IMR-90 (cell line): ENCODE measurements around the gene G6PC2. TPM values are rescaled to one million over a fixed set of nuclear protein-coding genes. Genes with fewer than 3 reads are reported as not detected.

ENCODE experiments used
- ATAC-seq: fragments of 200-7000 bp; cut with Tn5 transposase; 2 replicates; pipeline ENCODE4 v1.9.1; 2020; ENCODE audit warnings: low read depth, mild to moderate bottlenecking, moderate library complexity
- BruUV-seq: library from RNA; stranded (reverse); fragments of 400-500 nt; replicated peaks from 2 replicates; lab custom pipeline; 2021; lab: Mats Ljungman, UMichigan
- CTCF ChIA-PET: fragments of 300-600 bp; formaldehyde crosslinking; extraction: SDS; loops from one replicate; lab custom pipeline; 2021; ENCODE audit warnings: antibody characterized with exemption; lab: Yijun Ruan, JAX
- POLR2A ChIA-PET: fragments of 300-600 bp; sonication (Branson Sonifier 250); formaldehyde crosslinking; loops from one replicate; lab custom pipeline; 2022; ENCODE audit warnings: antibody characterized with exemption; ENCODE audit not compliant: unreplicated experiment; lab: Charles Lee
- DNase-seq: peaks from one replicate; pipeline ENCODE4 v3.0.0; 2013
- H2AFZ ChIP-seq: replicated peaks from 2 replicates; pipeline ENCODE3; 2013; ENCODE audit warnings: low read length, mild to moderate bottlenecking; ENCODE audit not compliant: poor library complexity
- H2AK5ac ChIP-seq: 2 replicates; pipeline ENCODE4 v1.6.1; 2013; ENCODE audit warnings: low read depth, low read length, inconsistent platforms
- H2AK9ac ChIP-seq: replicated peaks from 2 replicates; pipeline ENCODE3; 2013; ENCODE audit warnings: mild to moderate bottlenecking, low read depth, low read length, moderate library complexity; ENCODE audit not compliant: poor library complexity
- H2BK120ac ChIP-seq: 2 replicates; pipeline ENCODE4 v1.6.1; 2013; ENCODE audit warnings: low read depth, low read length, inconsistent platforms
- H2BK15ac ChIP-seq: 3 replicates; pipeline ENCODE4 v1.6.1; 2013; ENCODE audit warnings: low read depth, low read length, inconsistent platforms
- H2BK20ac ChIP-seq: 2 replicates; pipeline ENCODE4 v1.6.1; 2013; ENCODE audit warnings: low read depth, mild to moderate bottlenecking, inconsistent platforms, low read length, moderate library complexity
- H2BK5ac ChIP-seq: 2 replicates; pipeline ENCODE4 v1.6.1; 2013; ENCODE audit warnings: mild to moderate bottlenecking, low read depth, low read length, inconsistent platforms; ENCODE audit not compliant: poor library complexity, severe bottlenecking
- H3K14ac ChIP-seq: replicated peaks from 2 replicates; pipeline ENCODE4 v1.6.1; 2013; ENCODE audit warnings: low read depth, low read length, inconsistent platforms
- H3K18ac ChIP-seq: 2 replicates; pipeline ENCODE4 v1.6.1; 2013; ENCODE audit warnings: low read depth, low read length, control low read depth
- H3K23ac ChIP-seq: 2 replicates; pipeline ENCODE4 v1.6.1; 2013; ENCODE audit warnings: low read depth, low read length, inconsistent platforms
- H3K27ac ChIP-seq: 2 replicates; pipeline ENCODE4 v1.5.1; 2013; ENCODE audit warnings: mild to moderate bottlenecking, control low read depth, low read length; ENCODE audit not compliant: insufficient read depth
- H3K27me3 ChIP-seq: 2 replicates; pipeline ENCODE4 v1.6.1; 2013; ENCODE audit warnings: low read length; ENCODE audit not compliant: control insufficient read depth, insufficient read depth
- H3K36me3 ChIP-seq: 2 replicates; pipeline ENCODE4 v1.6.1; 2013; ENCODE audit warnings: low read length, mixed read lengths; ENCODE audit not compliant: control insufficient read depth, insufficient read depth
- H3K4ac ChIP-seq: 2 replicates; pipeline ENCODE4 v1.6.1; 2013; ENCODE audit warnings: low read depth, low read length, inconsistent platforms
- H3K4me1 ChIP-seq: 2 replicates; pipeline ENCODE4 v1.6.1; 2013; ENCODE audit warnings: low read length, mixed read lengths; ENCODE audit not compliant: control insufficient read depth, insufficient read depth
- H3K4me2 ChIP-seq: 2 replicates; pipeline ENCODE4 v1.6.1; 2013; ENCODE audit warnings: low read depth, mild to moderate bottlenecking, control low read depth, low read length, moderate library complexity
- H3K4me3 ChIP-seq: 2 replicates; pipeline ENCODE4 v1.5.1; 2013; ENCODE audit warnings: low read depth, mild to moderate bottlenecking, control low read depth, low read length, moderate library complexity; ENCODE audit not compliant: insufficient read depth
- H3K56ac ChIP-seq: 2 replicates; pipeline ENCODE4 v1.6.1; 2013; ENCODE audit warnings: low read length, inconsistent platforms; ENCODE audit not compliant: insufficient read depth; ENCODE audit errors: extremely low read depth
- H3K79me1 ChIP-seq, 2 experiments: 2 replicates each; pipeline ENCODE4 v1.6.1; 2013; ENCODE audit warnings: low read length in 2 of 2, inconsistent platforms in 1 of 2, low read depth in 1 of 2
- H3K9ac ChIP-seq: 2 replicates; pipeline ENCODE4 v1.6.1; 2013; ENCODE audit warnings: low read depth, low read length, control low read depth
- H3K9me1 ChIP-seq: 2 replicates; pipeline ENCODE4 v1.6.1; 2013; ENCODE audit warnings: low read length, inconsistent platforms; ENCODE audit not compliant: insufficient read depth
- H3K9me3 ChIP-seq: 2 replicates; pipeline ENCODE4 v1.6.1; 2013; ENCODE audit warnings: low read length; ENCODE audit not compliant: control insufficient read depth, insufficient read depth
- H4K20me1 ChIP-seq: 2 replicates; pipeline ENCODE4 v1.6.1; 2013; ENCODE audit warnings: low read length, inconsistent platforms; ENCODE audit not compliant: insufficient read depth
- H4K5ac ChIP-seq: 2 replicates; pipeline ENCODE4 v1.6.1; 2013; ENCODE audit warnings: mild to moderate bottlenecking, low read depth, low read length, control low read depth
- H4K8ac ChIP-seq, 2 experiments: 2 replicates each; pipeline ENCODE4 v1.6.1; 2013; ENCODE audit warnings: low read depth in 2 of 2, low read length in 2 of 2, control low read depth in 1 of 2, inconsistent platforms in 1 of 2
- H4K91ac ChIP-seq: 2 replicates; pipeline ENCODE4 v1.6.1; 2013; ENCODE audit warnings: low read depth, low read length, inconsistent platforms; ENCODE audit not compliant: insufficient read depth
- CHD1 ChIP-seq: IDR thresholded peaks from 2 replicates; pipeline ENCODE4 v1.6.1; 2012; ENCODE audit warnings: low read depth, low read length, improper control_type of control experiment
- MAZ ChIP-seq: IDR thresholded peaks from 2 replicates; pipeline ENCODE4 v1.6.1; 2012; ENCODE audit warnings: low read depth, mild to moderate bottlenecking, low read length, improper control_type of control experiment, moderate library complexity, borderline replicate concordance
- NFE2L2 ChIP-seq: fragments of 150-350 bp; IDR thresholded peaks from 2 replicates; pipeline ENCODE4 v1.6.1; 2016; ENCODE audit warnings: low read depth, mild to moderate bottlenecking, low read length
- POLR2A ChIP-seq: IDR thresholded peaks from 2 replicates; pipeline ENCODE4 v1.6.1; 2012; ENCODE audit warnings: mild to moderate bottlenecking, low read depth, low read length
- RFX5 ChIP-seq: IDR thresholded peaks from 2 replicates; pipeline ENCODE4 v1.8.0; 2012; ENCODE audit warnings: low read depth, mild to moderate bottlenecking, low read length, moderate library complexity
- dilution Hi-C: fragments of 300-500 bp; cut with HindIII; formaldehyde crosslinking; loops from one replicate; pipeline ENCODE4 v1.14.3; 2018; ENCODE audit warnings: low sequenced_read_pairs; ENCODE audit not compliant: unreplicated experiment
- in situ Hi-C: fragments of 300-500 bp; cut with MboI; formaldehyde crosslinking; loops from 3 replicates; pipeline ENCODE4 v1.14.3; 2019; ENCODE audit warnings: low sequenced_read_pairs, inconsistent platforms, mixed read lengths
- intact Hi-C: fragments of 100-400 bp; cut with micrococcal nuclease; formaldehyde crosslinking; loops from 2 replicates; pipeline ENCODE4 v1.10.0; 2022
- polyA plus RNA-seq, 3 experiments: library from polyadenylated mRNA; depleted of rRNA; stranded (reverse); fragments of >200 nt; gene quantifications; 2 replicates each; pipeline ENCODE4 v1.2.3, GENCODE V29; 2012; ENCODE audit warnings: low replicate concordance in 1 of 3
- total RNA-seq: library from RNA; depleted of rRNA; stranded (reverse); fragments of >200 nt; gene quantifications from 2 replicates; pipeline ENCODE4 v1.2.3, GENCODE V29; 2012

G6PC2 gene
- total and polyA plus RNA-seq, 2 of the 4 experiments (the other 2 are of a cell fraction), result not detected

DNA sequence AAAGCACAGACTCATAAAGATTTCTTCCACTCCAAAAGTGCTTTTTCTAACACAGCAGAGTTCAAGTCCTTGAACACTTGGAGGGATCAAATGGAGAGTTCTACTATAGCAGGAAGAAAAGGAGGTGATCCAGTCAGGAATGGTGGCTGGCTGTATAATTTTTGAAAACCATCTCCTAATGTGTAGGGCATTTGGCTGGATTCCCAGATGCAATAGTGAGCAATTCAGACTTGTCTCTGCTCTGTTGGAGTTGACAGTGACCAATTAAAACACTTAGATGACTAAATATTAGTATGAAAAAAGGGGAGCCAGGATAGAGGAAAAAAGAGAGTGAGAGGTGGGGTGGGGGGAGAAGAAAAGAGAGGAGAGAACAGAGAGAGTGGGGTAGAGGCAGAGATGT lies 5.3 kb upstream of the G6PC2 start:
- ATAC-seq (no peak), DNase-seq (peak; percentile 13)
- H3K56ac ChIP-seq, result no peak overlapping the region
- no peak for TF ChIP-seq NFE2L2
- no peak for TF ChIP-seq MAZ
- no peak for TF ChIP-seq POLR2A
- TF ChIP-seq RFX5, result no peak
- no peak for TF ChIP-seq CHD1
- H4K20me1 ChIP-seq, result no peaks in the 10 kb centered on the region
- no peak overlapping the region for H3K4me2 ChIP-seq
- no peak overlapping the region for H2AFZ ChIP-seq
- no peak overlapping the region for H4K91ac ChIP-seq
- H3K36me3 ChIP-seq, result no peaks in the 10 kb centered on the region
- H3K14ac ChIP-seq, result no peak overlapping the region
- no peak overlapping the region for H2BK20ac ChIP-seq
- in situ Hi-C loops (loop anchor here (25.0 kb wide), 1 partner anchor 758 kb away; no protein-coding TSS in a partner anchor), dilution Hi-C loops (no loop called here), intact Hi-C loops (no loop called here)
- H3K9me3 ChIP-seq, result no peaks in the 10 kb centered on the region
- no peak overlapping the region for H3K23ac ChIP-seq
- H3K79me1 ChIP-seq, result no peaks in the 10 kb centered on the region
- ChIA-PET POLR2A (no interaction called here), CTCF (no interaction called here)
- no peak overlapping the region for H3K27ac ChIP-seq
- H2AK9ac ChIP-seq, result no peak overlapping the region
- H4K5ac ChIP-seq, result no peak overlapping the region
- H2BK15ac ChIP-seq, result no peak overlapping the region
- no peak overlapping the region for H2AK5ac ChIP-seq
- H3K27me3 ChIP-seq, result peaks cover 5% of the 10 kb centered on the region; the same call in 1 of the 2 replicates
- no peak overlapping the region for H4K8ac ChIP-seq
- BruUV-seq, result no TSS peak
- H3K4me1 ChIP-seq, result no peaks in the 10 kb centered on the region
- H3K9ac ChIP-seq, result no peak overlapping the region
- no peak overlapping the region for H3K4ac ChIP-seq
- no peak overlapping the region for H3K4me3 ChIP-seq
- no peaks in the 10 kb centered on the region for H3K9me1 ChIP-seq
- no peak overlapping the region for H3K18ac ChIP-seq
- no peak overlapping the region for H2BK120ac ChIP-seq
- H2BK5ac ChIP-seq, result no peak overlapping the region
